ENCODE data around the gene ICAM3.

Gene ICAM3

DNA sequence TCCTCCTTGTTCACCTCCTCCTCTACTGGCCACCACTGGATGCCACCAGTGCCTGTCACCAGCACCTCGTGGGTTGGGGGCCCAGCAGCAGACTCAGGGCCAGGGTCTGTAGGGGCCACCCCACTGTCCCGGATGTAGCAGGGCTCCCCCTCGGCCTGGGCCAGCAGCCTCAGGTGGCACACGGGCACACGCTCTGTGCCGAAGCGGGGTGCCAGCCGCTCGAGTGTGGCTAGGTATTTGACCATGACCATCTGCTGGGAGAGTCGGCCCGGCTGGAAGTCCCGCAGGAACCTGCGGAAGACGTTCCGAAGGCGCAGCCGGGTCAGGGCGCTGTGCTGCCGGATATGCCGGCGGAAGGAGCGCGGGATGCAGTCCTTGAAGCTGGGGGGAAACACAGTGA is 26.1 kb upstream of the ICAM3 start:
- peaks cover 3% of the 10 kb centered on the region for H3K79me1 ChIP-seq (ENCODE audit: low read depth, low read length)
- H2AFZ ChIP-seq (ENCODE audit: low read length) = no peak overlapping the region
- H4K8ac ChIP-seq (ENCODE audit: low read depth, low read length) = no peak overlapping the region
- H3K9ac ChIP-seq (ENCODE audit: low read depth, low read length, poor library complexity) = peak overlapping the region; percentile 44
- H2BK12ac ChIP-seq (ENCODE audit: low read length) = no peak overlapping the region
- H3K4me3 ChIP-seq (ENCODE audit: low read length in 2 of 2) = peak overlapping the region in 1 of 2 donors; percentile 49
- H3K23ac ChIP-seq (ENCODE audit: low read depth, low read length, poor library complexity) = peak overlapping the region; percentile 20
- H3K27ac ChIP-seq (replicated peaks; ENCODE audit: low read length) = no peak overlapping the region
- no peak overlapping the region for H3K14ac ChIP-seq (ENCODE audit: low read length)
- H2BK120ac ChIP-seq (ENCODE audit: low read depth, low read length) = no peak overlapping the region
- no peak overlapping the region for H3K4ac ChIP-seq (ENCODE audit: low read length)
- no peak overlapping the region for H4K91ac ChIP-seq (ENCODE audit: low read depth, low read length, poor library complexity)
- no peak for DNase-seq (ENCODE audit: low spot score)
- no peaks in the 10 kb centered on the region for H3K9me3 ChIP-seq (replicated peaks in 1 of 2; ENCODE audit: control insufficient read depth in 2 of 2, insufficient read depth in 1 of 2, low read depth in 1 of 2, low read length in 2 of 2)
- no peak overlapping the region for H3K4me2 ChIP-seq (ENCODE audit: insufficient read depth, low read length, poor library complexity, severe bottlenecking)
- H2BK15ac ChIP-seq (ENCODE audit: low read length) = no peak overlapping the region
- H3K27me3 ChIP-seq (ENCODE audit: control insufficient read depth in 3 of 3, insufficient read depth in 3 of 3, low read depth in 1 of 3, low read length in 3 of 3) = no peaks in the 10 kb centered on the region
- peaks cover 44 to 82% of the 10 kb centered on the region in 2 donors for H3K36me3 ChIP-seq (replicated peaks in 1 of 2; ENCODE audit: control insufficient read depth in 2 of 2, insufficient read depth in 2 of 2, low read length in 2 of 2)
- H3K18ac ChIP-seq (ENCODE audit: low read length) = no peak overlapping the region
- H2AK5ac ChIP-seq (ENCODE audit: low read depth, low read length) = no peak overlapping the region
- WGBS, 2 donors (ENCODE audit: extremely low coverage in 2 of 2, insufficient read length in 2 of 2, insufficient replicate concordance in 1 of 2) = no CpG with 5 or more reads among the region's 23 CpGs
- no peak overlapping the region for H2BK5ac ChIP-seq (ENCODE audit: low read length)
- H3K4me1 ChIP-seq (ENCODE audit: control insufficient read depth in 2 of 2, insufficient read depth in 1 of 2, low read depth in 1 of 2, low read length in 2 of 2) = no peaks in the 10 kb centered on the region

DNA sequence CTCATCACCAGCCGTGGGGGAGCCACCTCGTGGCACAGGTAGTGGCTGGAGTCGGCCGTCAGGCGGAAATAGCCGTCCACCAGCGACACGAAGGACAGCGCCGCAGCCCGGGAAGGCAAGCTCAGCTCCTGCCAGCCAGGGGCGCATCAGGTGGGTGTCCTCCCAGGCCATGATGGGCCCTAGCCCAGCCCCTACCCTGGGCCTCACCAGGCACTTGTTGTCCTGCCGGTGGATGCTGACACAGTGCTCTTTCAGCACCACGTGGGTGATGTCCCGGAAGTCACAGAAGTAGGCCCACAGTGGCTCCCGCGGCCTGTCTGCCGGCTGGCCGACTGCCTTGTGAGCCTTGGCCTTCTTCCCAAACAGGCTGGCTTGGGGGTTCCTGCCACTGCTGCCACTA is 25.2 kb upstream of the ICAM3 start:
- no peak overlapping the region for H2AK5ac ChIP-seq (ENCODE audit: low read depth, low read length)
- no peak overlapping the region for H3K27ac ChIP-seq (replicated peaks; ENCODE audit: low read length)
- no peak overlapping the region for H4K91ac ChIP-seq (ENCODE audit: low read depth, low read length, poor library complexity)
- no peak overlapping the region for H2AFZ ChIP-seq (ENCODE audit: low read length)
- no peak overlapping the region for H3K4me3 ChIP-seq (ENCODE audit: low read length in 2 of 2)
- H2BK5ac ChIP-seq (ENCODE audit: low read length) = no peak overlapping the region
- no peak overlapping the region for H2BK120ac ChIP-seq (ENCODE audit: low read depth, low read length)
- H3K23ac ChIP-seq (ENCODE audit: low read depth, low read length, poor library complexity) = peak overlapping the region; percentile 34
- no peak for DNase-seq (ENCODE audit: low spot score)
- H3K14ac ChIP-seq (ENCODE audit: low read length) = no peak overlapping the region
- H3K4me1 ChIP-seq (ENCODE audit: control insufficient read depth in 2 of 2, insufficient read depth in 1 of 2, low read depth in 1 of 2, low read length in 2 of 2) = no peaks in the 10 kb centered on the region
- H3K4me2 ChIP-seq (ENCODE audit: insufficient read depth, low read length, poor library complexity, severe bottlenecking) = no peak overlapping the region
- H3K36me3 ChIP-seq (replicated peaks in 1 of 2; ENCODE audit: control insufficient read depth in 2 of 2, insufficient read depth in 2 of 2, low read length in 2 of 2) = peaks cover 44 to 88% of the 10 kb centered on the region in 2 donors
- no peak overlapping the region for H2BK12ac ChIP-seq (ENCODE audit: low read length)
- H3K9ac ChIP-seq (ENCODE audit: low read depth, low read length, poor library complexity) = no peak overlapping the region
- no CpG with 5 or more reads among the region's 19 CpGs for WGBS, 2 donors (ENCODE audit: extremely low coverage in 2 of 2, insufficient read length in 2 of 2, insufficient replicate concordance in 1 of 2)
- no peak overlapping the region for H3K4ac ChIP-seq (ENCODE audit: low read length)
- H3K79me1 ChIP-seq (ENCODE audit: low read depth, low read length) = peaks cover 3% of the 10 kb centered on the region
- no peak overlapping the region for H4K8ac ChIP-seq (ENCODE audit: low read depth, low read length)
- H3K9me3 ChIP-seq (replicated peaks in 1 of 2; ENCODE audit: control insufficient read depth in 2 of 2, insufficient read depth in 1 of 2, low read depth in 1 of 2, low read length in 2 of 2) = no peaks in the 10 kb centered on the region
- no peak overlapping the region for H3K18ac ChIP-seq (ENCODE audit: low read length)
- no peaks in the 10 kb centered on the region for H3K27me3 ChIP-seq (ENCODE audit: control insufficient read depth in 3 of 3, insufficient read depth in 3 of 3, low read depth in 1 of 3, low read length in 3 of 3)
- H2BK15ac ChIP-seq (ENCODE audit: low read length) = no peak overlapping the region

DNA sequence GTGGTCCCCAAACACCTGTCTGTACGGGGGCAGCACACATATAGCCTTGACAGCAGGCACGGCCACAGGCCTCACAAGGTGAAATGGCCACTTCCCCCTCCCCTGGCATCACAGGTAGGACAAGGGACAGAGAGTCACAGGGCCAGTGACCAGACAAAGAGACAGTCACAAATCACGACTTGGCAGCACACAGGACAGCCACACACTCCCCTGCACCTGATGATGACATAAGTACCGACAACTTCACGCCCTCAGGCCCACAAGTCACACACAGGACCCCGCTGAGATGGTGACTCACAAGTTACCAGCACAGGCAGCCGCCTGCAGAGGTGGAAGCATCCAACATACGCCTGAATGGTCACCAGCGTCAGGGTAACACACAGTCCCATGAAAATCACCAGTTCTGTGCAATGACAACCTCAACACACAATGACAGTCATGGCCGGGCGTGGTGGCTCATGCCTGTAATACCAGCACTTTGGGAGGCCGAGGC is 24.4 kb upstream of the ICAM3 start:
- Histone ChIP-seq H2BK5ac (ENCODE audit: low read length) (no peak overlapping the region), H3K27me3 (ENCODE audit: control insufficient read depth in 3 of 3, insufficient read depth in 3 of 3, low read depth in 1 of 3, low read length in 3 of 3) (no peaks in the 10 kb centered on the region), H3K36me3 (replicated peaks in 1 of 2; ENCODE audit: control insufficient read depth in 2 of 2, insufficient read depth in 2 of 2, low read length in 2 of 2) (peaks cover 42 to 87% of the 10 kb centered on the region in 2 donors), H3K79me1 (ENCODE audit: low read depth, low read length) (peaks cover 3% of the 10 kb centered on the region), H2AFZ (ENCODE audit: low read length) (no peak overlapping the region), H3K18ac (ENCODE audit: low read length) (no peak overlapping the region), H4K91ac (ENCODE audit: low read depth, low read length, poor library complexity) (no peak overlapping the region), H3K4me1 (ENCODE audit: control insufficient read depth in 2 of 2, insufficient read depth in 1 of 2, low read depth in 1 of 2, low read length in 2 of 2) (no peaks in the 10 kb centered on the region), H2BK120ac (ENCODE audit: low read depth, low read length) (no peak overlapping the region), H2BK12ac (ENCODE audit: low read length) (no peak overlapping the region), H3K27ac (replicated peaks; ENCODE audit: low read length) (no peak overlapping the region), H3K4me3 (ENCODE audit: low read length in 2 of 2) (no peak overlapping the region), H3K9ac (ENCODE audit: low read depth, low read length, poor library complexity) (no peak overlapping the region), H3K14ac (ENCODE audit: low read length) (no peak overlapping the region), H3K4ac (ENCODE audit: low read length) (no peak overlapping the region), H3K4me2 (ENCODE audit: insufficient read depth, low read length, poor library complexity, severe bottlenecking) (no peak overlapping the region), H4K8ac (ENCODE audit: low read depth, low read length) (no peak overlapping the region), H3K23ac (ENCODE audit: low read depth, low read length, poor library complexity) (peak overlapping the region; percentile 60), H3K9me3 (replicated peaks in 1 of 2; ENCODE audit: control insufficient read depth in 2 of 2, insufficient read depth in 1 of 2, low read depth in 1 of 2, low read length in 2 of 2) (no peaks in the 10 kb centered on the region), H2AK5ac (ENCODE audit: low read depth, low read length) (no peak overlapping the region), H2BK15ac (ENCODE audit: low read length) (no peak overlapping the region)
- WGBS, 2 donors (ENCODE audit: extremely low coverage in 2 of 2, insufficient read length in 2 of 2, insufficient replicate concordance in 1 of 2) = no CpG with 5 or more reads among the region's 12 CpGs
- no peak for DNase-seq (ENCODE audit: low spot score)

DNA sequence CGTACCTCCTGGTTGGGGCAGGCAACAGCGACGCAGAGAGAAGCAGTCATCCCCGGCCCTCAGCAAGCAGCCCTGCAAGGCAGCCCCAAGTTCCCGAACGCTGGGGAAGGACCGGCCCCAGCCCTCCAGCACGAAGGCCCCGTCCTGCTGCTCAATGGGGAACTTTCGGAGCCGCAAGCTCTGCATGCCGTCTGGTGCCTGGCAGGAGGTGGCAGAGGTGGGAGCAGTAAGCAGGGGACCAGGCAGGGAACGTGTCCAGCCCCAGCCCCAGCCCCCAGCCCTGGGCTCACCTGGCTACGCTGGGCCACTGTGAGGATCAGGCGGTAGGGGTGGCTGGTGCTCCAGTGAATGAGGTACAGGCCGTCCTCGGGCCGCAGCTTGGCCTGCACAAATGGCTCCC is 22.8 kb upstream of the ICAM3 start:
- Histone ChIP-seq H3K18ac (ENCODE audit: low read length) (no peak overlapping the region), H2BK15ac (ENCODE audit: low read length) (no peak overlapping the region), H4K8ac (ENCODE audit: low read depth, low read length) (no peak overlapping the region), H3K4me1 (ENCODE audit: control insufficient read depth in 2 of 2, insufficient read depth in 1 of 2, low read depth in 1 of 2, low read length in 2 of 2) (no peaks in the 10 kb centered on the region), H2BK5ac (ENCODE audit: low read length) (no peak overlapping the region), H3K4me2 (ENCODE audit: insufficient read depth, low read length, poor library complexity, severe bottlenecking) (no peak overlapping the region), H3K27me3 (ENCODE audit: control insufficient read depth in 3 of 3, insufficient read depth in 3 of 3, low read depth in 1 of 3, low read length in 3 of 3) (no peaks in the 10 kb centered on the region), H3K79me1 (ENCODE audit: low read depth, low read length) (peaks cover 3% of the 10 kb centered on the region), H3K4me3 (ENCODE audit: low read length in 2 of 2) (no peak overlapping the region), H2BK12ac (ENCODE audit: low read length) (no peak overlapping the region), H3K9me3 (replicated peaks in 1 of 2; ENCODE audit: control insufficient read depth in 2 of 2, insufficient read depth in 1 of 2, low read depth in 1 of 2, low read length in 2 of 2) (no peaks in the 10 kb centered on the region), H3K27ac (replicated peaks; ENCODE audit: low read length) (no peak overlapping the region), H2AK5ac (ENCODE audit: low read depth, low read length) (no peak overlapping the region), H3K23ac (ENCODE audit: low read depth, low read length, poor library complexity) (no peak overlapping the region), H2AFZ (ENCODE audit: low read length) (no peak overlapping the region), H3K14ac (ENCODE audit: low read length) (no peak overlapping the region), H3K4ac (ENCODE audit: low read length) (no peak overlapping the region), H3K9ac (ENCODE audit: low read depth, low read length, poor library complexity) (no peak overlapping the region), H2BK120ac (ENCODE audit: low read depth, low read length) (no peak overlapping the region), H4K91ac (ENCODE audit: low read depth, low read length, poor library complexity) (no peak overlapping the region), H3K36me3 (replicated peaks in 1 of 2; ENCODE audit: control insufficient read depth in 2 of 2, insufficient read depth in 2 of 2, low read length in 2 of 2) (peaks cover 42 to 87% of the 10 kb centered on the region in 2 donors)
- no peak for DNase-seq (ENCODE audit: low spot score)
- no CpG with 5 or more reads among the region's 18 CpGs for whole genome bisulfite sequencing, 2 donors (ENCODE audit: extremely low coverage in 2 of 2, insufficient read length in 2 of 2, insufficient replicate concordance in 1 of 2)
